Measurements from ENCODE around the gene RNF111.
"Not testable (repeated sequence)": the region's sequence is repeated elsewhere in the genome, so short reads cannot be mapped to it uniquely, and the experiment has no call there.

Gene RNF111

DNA sequence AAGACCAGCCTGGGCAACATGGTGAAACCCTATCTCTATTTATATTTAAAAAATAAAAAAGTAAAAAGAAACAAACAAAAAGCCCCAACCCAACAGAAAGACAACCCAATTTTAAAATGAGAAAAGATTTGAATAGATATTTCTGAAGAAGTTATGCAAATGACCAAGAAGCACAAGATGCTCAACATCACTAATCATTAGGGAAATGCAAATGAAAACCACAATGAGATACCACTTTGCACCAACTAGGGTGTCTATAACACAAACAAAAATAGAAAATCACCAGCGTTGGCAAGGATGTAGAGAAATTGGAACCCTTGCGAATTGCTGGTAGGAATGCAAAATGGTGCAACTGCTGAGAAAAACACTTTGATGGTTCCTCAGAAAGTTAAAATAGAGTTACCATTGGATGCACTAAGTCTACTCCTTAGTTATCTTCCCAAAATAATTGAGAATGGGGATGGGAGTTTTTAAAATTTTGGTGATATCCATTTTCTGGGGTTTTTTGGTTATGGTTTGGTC lies 71.7 kb downstream of the RNF111 start:
- no peak for DNase-seq (ENCODE audit: low spot score)

- no peak for DNase-seq (ENCODE audit: low spot score)
Observed at GRCh38 chr15:59060348-59060747, 72.9 kb downstream of the RNF111 start.

DNA sequence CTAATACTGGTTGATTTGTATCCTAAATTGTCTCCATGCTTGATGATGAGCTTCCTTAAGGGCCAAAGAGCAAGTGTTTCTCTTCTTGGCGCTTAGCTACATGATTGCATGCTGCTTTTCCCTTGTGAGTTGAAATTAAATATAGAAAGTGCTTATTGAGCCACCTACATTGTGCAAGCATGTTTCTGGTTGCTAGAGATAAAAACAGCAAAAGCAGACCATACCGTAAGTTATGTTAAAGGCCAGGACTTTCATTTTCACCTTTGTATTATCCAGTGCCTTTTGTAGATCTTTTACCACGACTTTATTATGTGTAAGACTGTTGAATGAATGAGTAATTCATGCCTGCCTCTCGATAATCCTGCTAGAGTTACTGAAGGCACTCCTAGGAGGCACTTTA lies 75.6 kb downstream of the RNF111 start:
- no peak for DNase-seq (ENCODE audit: low spot score)

DNA sequence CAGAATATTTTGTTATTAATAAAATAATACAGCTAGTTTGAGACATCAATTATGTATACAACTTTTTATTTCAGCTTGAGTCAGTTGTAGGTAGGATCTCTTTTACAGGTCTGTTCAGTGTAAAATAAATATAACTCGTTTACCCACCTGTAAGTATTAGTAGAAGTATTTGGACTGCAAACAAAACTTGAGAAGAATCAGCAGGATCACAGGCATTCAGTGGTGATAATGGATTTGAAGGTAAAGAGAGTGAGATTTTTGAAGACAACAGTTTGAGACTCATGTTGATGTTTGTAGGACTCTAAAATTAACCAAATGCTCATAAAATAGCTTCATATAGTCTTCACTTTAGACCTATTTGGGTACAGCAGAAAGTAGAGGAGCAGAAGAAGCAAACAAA lies 82.0 kb downstream of the RNF111 start:
- no peak for DNase-seq (ENCODE audit: low spot score)

DNA sequence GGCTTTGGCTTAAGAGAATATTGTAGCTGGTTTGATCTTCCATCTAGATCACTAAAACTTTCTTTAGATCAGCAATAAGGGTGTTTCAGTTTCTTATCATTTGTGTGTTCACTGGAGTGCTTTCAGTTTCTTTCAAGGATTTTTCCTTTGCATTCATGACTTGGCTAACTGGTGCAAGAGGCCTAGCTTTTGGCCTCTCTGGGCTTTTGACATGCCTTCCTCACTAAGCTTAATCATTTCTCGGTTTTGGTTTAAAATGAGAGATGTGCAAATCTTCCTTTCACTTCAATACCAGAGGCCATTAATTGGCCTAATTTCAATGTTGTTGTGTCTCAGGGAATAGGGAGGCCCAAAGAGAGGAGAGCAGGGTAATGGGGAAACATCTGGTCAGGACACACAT lies 87.1 kb downstream of the RNF111 start:
- DNase-seq (ENCODE audit: low spot score) = no peak

DNA sequence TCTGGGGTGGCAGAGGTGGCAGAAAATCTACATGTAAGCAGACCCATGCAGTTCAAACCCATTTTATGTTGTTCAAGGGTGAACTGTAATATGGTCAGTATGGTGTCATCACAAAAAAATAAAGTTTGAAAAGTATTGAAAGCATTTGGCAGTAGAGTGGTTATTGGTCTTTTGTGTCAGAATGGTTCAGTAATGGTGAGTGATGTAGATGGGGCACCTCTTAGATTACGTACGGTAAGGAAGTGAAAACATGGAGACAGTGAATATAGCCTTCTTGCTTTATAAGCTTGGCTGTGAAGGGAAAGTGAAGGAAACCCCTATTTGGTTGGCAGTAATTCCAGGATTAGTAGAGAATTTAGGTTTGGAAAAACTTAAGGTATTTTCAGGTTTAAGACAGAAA lies 100.3 kb downstream of the RNF111 start:
- no peak for DNase-seq (ENCODE audit: low spot score)

GRCh38 chr15:59094077-59094476 lies 106.6 kb downstream of the RNF111 start:
- no peak for DNase-seq (ENCODE audit: low spot score)

DNA sequence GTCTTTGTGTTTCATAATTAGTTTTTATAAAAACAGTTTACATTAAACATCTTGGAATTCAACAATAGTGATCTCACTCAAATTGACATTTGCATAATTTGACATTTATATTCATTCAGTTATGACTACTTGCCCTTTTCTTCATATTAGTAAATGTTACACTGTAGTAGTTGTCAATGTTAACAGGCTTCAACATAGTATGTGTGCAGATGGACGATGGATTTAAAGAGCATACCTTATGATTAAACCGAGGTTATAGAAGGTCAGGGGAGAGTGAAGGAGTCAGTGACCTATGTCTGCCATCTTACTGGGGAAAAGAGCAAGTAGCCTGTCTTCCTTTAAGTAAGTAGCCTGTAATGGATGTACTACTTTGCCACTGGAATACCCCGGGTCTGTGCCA lies 109.0 kb downstream of the RNF111 start:
- no peak for DNase-seq (ENCODE audit: low spot score)

DNA sequence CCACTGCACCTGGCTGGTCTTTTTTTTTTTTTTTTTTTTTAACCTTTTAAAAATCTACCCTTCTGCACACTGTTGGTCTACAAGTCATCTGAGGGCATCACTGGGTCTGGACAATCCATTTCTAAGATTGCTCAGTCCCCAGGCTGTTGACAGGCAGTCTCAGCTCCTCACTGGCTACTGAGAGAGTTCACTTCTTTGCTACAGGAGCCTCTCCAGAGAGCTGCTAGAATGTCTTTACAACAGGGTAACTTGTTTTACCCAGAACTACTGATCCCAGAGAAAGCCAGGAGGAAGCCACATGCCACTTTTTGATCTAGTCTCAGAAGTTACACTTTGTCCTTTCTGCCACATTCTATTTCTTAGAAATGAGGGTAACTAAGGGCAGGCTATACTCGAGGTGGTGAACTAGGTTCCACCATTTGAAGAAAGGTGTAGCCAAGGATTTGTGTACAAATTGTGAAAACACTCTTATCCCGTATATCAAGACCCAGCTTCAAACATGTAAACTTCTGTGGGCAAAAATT lies 111.8 kb downstream of the RNF111 start:
- DNase-seq (ENCODE audit: low spot score) = no peak

DNA sequence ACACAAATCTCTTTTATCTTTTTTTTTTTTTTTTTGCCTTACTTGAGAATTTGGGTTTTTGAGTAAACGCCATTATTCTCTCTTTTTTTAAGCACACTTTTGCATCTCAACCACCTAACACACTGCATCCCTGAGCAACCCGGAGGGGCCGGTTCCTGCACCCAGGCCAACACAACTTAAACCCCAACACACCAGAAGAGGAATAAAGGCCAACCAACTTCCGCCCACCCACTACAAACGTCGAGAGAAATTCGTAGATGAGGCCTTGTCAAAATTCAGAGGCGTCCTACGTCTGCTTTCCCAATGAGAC lies 117.1 kb downstream of the RNF111 start:
- no peak for DNase-seq (ENCODE audit: low spot score)

DNA sequence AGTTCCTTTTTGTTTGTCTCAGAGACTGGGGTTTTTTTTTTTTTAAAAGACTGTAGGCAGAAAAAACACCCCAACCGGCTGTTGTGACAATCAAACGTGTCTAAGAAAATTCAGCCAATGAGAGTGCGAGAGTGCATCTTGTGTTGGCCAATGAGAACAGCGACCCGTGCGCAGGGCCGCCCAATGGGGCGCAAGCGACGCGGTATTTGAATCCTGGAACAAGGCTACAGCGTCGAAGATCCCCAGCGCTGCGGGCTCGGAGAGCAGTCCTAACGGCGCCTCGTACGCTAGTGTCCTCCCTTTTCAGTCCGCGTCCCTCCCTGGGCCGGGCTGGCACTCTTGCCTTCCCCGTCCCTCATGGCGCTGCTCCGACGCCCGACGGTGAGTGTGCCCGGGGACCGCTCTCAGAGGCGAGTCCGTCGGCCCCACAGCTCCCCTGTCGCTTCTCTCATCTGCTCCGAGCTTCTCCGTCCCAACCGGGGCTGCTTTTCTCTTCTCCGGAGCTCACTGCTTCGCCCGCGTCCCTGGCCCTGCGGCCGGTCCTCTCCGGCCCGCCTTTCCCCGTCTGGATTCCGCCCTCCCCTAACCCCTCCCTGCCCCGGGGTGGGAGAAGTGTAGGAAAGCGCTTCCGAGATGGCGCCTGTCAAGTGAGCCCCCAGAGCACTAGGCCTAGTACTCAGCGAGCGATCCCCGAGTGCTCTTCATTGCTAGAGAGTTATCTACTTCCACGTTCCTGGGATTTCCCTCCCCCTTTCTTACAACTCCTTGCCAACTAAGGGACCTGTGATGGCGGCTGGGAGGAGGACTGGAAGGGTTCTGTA lies 117.7 kb downstream of the RNF111 start, which contains the start of gene CCNB2:
CCNB2 (plus strand) TSS at position 235 of the 821 bp plus-strand sequence; CDS start at position 358, 123 bp downstream.
- DNase-seq (ENCODE audit: low spot score) = peak; percentile 91

DNA sequence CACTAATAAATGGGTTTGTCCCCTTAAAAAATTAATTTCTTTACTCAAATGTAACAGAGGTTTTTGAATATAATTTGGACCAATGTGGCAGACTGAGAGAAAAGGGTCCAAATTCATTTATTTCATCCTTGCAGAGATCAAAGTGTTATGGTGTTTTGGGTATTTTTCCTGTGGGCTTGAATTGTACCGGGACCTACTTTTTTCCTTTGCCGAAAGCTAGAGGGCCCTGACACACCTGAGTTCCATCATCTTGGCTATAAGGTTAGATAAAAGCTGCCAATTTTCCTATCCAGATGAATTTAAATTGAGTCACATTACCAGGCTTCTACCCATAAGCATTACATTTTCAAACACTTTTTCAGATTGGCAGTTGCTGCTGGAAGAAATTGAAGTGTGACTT lies 118.4 kb downstream of the RNF111 start:
- no peak for DNase-seq (ENCODE audit: low spot score)

GRCh38 chr15:59111251-59111650 lies 123.8 kb downstream of the RNF111 start:
- no peak for DNase-seq (ENCODE audit: low spot score)

DNA sequence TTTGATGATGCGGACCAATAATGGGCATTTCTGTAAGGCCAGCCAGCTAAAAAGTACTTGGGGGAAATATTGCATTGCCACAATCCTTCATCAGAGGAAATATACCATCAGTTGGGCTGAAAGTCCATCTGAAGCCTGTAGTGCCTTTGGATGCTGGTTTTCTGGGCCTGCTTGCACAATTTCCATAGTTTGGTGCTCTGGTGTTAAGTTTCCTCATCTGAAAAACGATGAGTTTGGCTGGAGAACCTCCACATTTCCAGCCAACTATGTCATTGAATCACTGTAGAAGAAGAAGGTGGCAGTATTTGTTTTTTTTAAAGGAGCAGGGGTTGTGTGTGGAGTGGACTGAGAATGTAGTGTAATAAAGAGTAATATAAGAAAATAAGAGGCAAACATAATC lies 127.6 kb downstream of the RNF111 start:
- DNase-seq (ENCODE audit: low spot score) = no peak

DNA sequence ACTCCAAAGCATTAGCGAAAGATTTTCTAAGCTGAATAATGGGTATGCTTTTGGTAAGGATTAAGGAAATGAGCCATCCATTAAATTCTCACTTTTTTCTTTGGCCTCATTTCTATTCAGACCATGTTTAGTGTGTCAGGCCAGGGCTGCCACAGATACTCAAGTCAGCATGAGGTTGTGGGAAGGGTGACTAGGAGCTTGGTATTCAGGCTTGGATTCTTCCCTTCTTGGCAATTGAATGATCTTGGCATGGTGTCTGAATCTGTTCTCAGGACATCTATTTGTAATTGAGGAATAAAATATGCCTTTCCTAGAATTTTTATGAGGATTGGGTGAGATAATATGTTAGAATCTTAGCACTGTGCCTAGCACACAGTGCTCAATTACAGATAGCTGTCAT lies 128.7 kb downstream of the RNF111 start:
- DNase-seq (ENCODE audit: low spot score) = no peak

DNA sequence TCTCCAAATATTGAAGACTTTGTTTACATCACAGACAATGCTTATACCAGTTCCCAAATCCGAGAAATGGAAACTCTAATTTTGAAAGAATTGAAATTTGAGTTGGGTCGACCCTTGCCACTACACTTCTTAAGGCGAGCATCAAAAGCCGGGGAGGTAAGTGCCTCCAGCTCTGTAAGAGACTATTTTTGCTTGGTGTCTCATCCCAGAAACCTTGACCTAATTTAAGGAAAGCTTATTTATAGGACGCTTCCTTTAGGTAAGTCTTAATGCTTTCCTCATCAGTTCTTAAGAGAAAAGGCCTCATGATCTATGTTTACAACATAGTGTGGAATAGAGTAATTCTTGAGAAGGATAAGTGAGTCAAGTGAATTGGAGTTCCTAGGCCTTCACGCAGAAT lies 129.3 kb downstream of the RNF111 start:
- no peak for DNase-seq (ENCODE audit: low spot score)

DNA sequence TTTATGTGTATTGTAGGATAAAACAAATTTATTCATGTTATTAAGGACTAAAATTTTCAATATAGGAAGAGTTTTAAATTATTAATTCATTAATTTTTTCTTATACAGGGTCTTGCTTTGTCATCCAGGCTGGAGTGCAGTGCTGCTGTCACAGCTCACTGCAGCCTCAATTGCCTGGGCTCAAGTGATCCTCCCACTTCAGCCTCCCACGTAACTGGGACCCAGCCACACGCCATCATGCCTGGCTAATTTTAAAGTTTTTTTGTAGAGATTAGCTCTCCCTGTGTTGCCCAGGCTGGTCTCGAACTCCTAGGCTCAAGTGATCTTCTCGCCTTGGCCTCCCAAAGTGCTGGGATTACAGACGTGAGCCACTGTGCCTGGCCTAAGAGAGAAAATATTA lies 132.2 kb downstream of the RNF111 start:
- no peak for DNase-seq (ENCODE audit: low spot score)

DNA sequence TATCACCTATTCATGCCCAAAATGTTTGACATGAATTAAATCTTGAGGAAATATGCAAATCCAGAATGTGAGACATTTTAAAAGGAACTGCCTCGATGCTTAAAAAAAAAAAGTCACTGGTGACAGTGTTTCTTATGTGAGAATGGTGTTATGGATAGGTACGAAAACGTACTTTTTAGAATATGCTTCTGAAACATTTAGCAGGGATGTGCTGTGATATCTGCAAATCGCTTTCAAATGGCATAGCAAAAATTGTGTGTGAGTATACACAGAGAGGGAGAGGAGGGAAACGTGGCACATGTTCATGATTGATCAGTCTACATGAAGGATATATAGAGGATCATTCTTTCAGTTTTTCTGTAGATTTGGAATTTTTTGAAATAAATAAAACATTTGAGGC lies 133.5 kb downstream of the RNF111 start:
- DNase-seq (ENCODE audit: low spot score) = no peak

GRCh38 chr15:59124261-59124660 lies 136.8 kb downstream of the RNF111 start:
- no peak for DNase-seq (ENCODE audit: low spot score)

GRCh38 chr15:59125683-59126082 lies 138.2 kb downstream of the RNF111 start:
- DNase-seq (ENCODE audit: low spot score) = not testable (repeated sequence)

- DNase-seq (ENCODE audit: low spot score) = not testable (repeated sequence)
Observed at GRCh38 chr15:59127255-59127654, 139.8 kb downstream of the RNF111 start.

DNA sequence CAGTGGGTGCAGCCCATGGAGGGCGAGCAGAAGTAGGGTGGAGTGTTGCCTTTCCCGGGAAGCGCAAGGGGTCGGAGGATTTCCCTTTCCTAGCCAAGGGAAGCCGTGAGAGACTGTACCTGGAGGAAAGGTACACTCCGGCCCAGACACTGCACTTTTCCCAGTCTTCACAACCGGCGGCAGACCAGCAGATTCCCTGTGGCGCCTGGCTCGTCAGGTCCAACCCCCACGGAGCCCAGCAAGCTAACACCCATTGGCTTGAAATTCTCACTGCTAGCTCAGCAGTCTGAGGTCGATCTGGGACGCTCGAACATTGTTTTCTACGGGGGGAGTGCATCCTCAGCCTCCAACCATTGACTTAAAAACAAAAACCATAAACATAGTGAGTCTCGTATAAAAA lies 144.0 kb downstream of the RNF111 start:
- no peak for DNase-seq (ENCODE audit: low spot score)

GRCh38 chr15:59131969-59132562 lies 144.6 kb downstream of the RNF111 start:
- no peak for DNase-seq (ENCODE audit: low spot score)
